KOPT-K1 (cell line): ENCODE measurements around the gene MCL1.
"Not testable (repeated sequence)": the region's sequence is repeated elsewhere in the genome, so short reads cannot be mapped to it uniquely, and the experiment has no call there.

Experiments used
- H3K27ac ChIP-seq: fragments of 200-600 bp; sonication (generic); 2 replicates; pipeline ENCODE4 v1.5.1; 2016; ENCODE audit warnings: antibody characterized with exemption, mild to moderate bottlenecking, low read depth, low read length; ENCODE audit not compliant: poor library complexity, severe bottlenecking
- H3K36me3 ChIP-seq: fragments of 200-600 bp; sonication (generic); 2 replicates; pipeline ENCODE4 v1.5.1; 2017; ENCODE audit warnings: antibody characterized with exemption, mild to moderate bottlenecking, low read length, moderate library complexity; ENCODE audit not compliant: insufficient read depth
- H3K9me3 ChIP-seq: fragments of 200-600 bp; sonication (generic); 2 replicates; pipeline ENCODE4 v1.5.1; 2017; ENCODE audit warnings: antibody characterized with exemption, low read length, mild to moderate bottlenecking; ENCODE audit not compliant: insufficient read depth, poor library complexity, severe bottlenecking

The MCL1 gene

DNA sequence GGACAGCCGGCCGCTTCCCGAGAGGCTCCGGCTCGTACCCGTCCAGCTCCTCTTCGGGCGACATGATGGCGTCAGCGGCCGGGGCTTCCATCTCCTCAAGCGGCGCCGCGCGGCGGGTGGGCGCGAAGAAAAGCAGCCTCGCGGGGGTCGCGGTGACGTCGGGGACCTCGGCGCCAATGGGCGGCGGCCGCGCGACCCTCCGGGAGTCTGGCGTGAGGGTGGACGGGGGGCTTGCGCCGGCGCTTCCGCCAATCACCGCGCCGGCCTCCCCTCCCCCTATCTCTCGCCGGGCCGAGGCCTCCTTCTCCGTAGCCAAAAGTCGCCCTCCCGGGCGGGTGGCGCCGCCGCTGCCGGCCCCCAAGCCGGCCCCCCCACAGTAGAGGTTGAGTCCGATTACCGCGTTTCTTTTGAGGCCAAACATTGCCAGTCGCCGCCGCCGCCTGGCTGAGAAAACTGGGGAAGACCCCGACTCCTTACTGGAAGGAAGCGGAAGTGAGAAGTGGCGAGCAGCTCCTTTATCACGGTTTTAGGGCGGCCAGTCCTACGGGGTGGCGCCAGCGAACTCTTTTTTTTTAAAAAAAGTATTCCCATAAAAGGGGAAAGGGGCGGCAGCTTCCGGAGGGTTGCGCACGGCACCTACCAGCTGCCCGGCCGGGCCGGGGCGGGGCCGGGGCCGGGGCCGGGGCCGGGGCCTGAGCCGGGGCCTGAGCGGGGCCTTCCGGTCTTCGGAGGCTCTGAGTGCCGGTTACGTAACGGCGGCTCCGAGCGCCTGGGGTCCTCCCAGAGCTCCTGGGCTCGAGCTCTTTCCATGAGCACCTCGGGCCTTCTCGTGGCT lies at the start of gene MCL1:
MCL1 (minus strand) TSS at position 501 of the 835 bp plus-strand sequence; CDS start at position 421, 80 bp downstream.
- Histone ChIP-seq H3K27ac (peak within 1 kb of the TSS; percentile 94), H3K9me3 (no peaks in the 10 kb centered on the region), H3K36me3 (peaks cover 45% of the 10 kb centered on the region)

DNA sequence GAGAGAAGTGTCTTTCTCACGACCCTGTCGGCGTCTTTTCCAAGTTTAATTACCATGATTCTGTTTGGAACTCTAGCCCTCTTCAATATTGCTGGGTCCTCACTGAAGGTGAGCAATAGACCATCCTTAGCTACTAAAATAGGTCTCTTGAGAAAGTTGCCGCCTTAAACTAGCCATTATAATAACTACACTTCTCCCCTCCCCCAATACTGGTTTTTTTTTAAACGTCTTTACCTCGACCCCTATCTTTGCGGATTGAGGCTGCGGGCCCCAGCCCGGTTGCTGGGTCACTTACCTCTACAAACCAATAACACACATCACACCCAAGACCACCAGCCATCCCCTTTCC lies 49.3 kb upstream of the MCL1 start:
- Histone ChIP-seq H3K9me3 (no peaks in the 10 kb centered on the region), H3K27ac (peak overlapping the region; percentile 83), H3K36me3 (peaks cover 40% of the 10 kb centered on the region)

DNA sequence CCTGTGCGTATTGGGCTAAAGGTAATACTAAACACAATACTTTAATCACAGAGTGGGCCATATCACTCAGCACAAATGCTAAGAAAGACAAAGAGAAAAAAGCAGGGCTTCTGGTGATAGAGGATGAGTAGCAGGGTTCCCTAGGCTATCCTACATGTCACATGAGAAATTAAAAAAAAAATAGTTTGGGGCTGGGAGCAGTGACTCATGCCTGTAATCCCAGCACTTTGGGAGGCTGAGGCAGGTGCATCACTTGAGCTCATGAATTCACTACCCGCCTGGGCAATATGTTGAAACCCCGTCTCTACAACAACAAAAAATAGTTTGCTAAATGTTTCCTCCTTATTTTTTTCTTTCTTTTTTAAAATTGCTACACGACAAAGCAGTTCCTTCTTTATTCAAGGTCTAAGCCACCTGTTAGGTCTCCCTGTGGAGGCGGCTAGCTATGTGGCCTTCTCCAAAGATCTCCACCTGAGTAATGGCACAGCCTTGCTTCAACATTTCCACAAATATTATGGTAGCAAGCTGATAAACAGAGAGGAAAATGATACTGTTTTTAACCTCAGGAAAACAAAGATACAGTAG lies 48.5 kb upstream of the MCL1 start:
- Histone ChIP-seq H3K27ac (peak overlapping the region; percentile 83), H3K36me3 (peaks cover 48% of the 10 kb centered on the region), H3K9me3 (no peaks in the 10 kb centered on the region)

DNA sequence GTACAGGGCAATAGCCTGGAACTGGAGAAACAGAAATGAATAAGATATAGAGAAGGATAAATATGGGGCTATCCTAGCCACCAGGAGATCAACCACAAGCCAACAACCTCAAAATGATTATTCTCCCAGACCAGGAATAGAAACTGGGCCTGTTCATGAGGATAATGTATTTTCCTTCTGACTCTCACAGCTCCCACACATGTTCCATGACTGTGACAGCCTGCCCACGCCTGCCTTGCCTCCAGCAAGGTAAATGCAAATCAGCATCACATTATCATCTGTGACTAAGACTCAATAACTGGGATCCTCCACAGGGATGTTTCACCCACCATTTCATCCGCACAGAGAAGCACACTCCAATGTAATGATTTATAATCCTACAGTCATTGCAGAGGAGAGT lies 46.7 kb upstream of the MCL1 start:
- Histone ChIP-seq H3K36me3 (peaks cover 65% of the 10 kb centered on the region), H3K9me3 (no peaks in the 10 kb centered on the region), H3K27ac (no peak overlapping the region)

DNA sequence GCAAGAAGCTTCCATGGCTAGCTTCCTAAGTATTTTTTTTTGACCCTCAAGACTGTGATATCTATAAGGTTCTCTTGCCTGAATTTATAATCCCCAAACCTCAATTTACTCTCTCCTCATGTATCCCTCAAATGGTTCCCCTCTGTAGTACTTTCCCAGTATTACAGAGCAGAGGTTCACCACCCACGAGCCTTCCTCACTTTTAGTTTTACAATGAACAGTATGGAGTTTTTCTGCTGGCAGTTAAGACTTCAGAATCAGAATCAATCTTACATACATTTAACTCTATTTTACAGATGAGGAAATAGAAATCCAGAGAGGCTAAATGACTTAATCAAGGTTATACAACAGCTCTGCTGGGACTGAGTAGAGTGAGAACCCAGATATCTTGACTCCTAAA lies 45.1 kb upstream of the MCL1 start:
- not testable (repeated sequence) for H3K27ac ChIP-seq, H3K9me3 ChIP-seq
- peaks cover 81% of the 10 kb centered on the region for H3K36me3 ChIP-seq

DNA sequence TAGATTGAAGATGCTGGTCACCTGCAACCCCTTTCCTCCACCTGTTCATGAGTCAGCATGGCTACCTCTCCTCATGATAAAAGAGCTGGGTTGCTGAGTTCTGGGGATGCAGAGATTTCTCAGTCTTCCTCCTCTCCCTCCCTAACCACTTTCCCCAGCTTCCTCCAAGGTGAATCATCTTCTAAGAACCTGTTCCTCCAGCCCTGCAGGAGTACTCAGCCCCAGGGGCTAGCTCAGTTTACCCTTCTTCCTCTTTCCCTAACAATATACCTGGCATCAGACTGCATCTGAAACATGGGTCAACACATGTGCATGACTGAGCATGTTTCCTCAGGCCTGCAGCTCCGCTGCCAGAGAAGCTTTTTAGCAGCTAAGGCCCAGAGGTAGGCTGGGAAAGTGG lies 44.7 kb upstream of the MCL1 start:
- H3K9me3 ChIP-seq, H3K27ac ChIP-seq: not testable (repeated sequence)
- peaks cover 85% of the 10 kb centered on the region for H3K36me3 ChIP-seq

DNA sequence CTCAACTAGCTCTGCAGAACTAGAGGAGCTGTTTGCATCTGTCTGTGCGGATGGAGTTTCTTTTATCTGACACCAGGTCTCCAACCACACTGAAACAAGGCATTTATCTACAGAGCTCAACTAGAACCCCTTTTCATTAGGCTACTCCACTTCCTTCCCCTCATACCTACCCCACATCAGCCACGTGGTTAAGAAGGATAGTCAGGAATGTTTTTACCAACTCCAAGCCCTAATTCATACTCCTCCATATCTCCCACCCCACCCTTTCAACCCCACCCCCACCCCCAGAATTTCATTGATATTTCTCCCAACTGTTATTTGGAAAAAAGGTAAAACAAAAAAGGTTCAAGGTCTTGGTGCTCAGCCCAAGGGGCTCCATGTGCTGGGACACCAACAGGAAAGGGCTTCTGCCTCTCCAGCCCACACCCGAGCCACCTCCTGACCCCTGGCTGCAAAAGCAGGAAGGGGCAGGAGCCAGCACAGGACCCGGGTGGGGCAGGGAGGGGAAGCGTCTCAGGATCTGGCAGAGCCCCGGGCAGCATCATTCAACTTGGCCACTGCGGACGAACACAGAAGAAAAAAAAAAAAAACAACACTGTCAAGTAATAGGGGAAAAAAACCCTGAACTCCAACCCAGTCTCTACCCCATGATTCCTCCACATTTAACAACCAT lies 43.0 kb upstream of the MCL1 start:
- peaks cover 99% of the 10 kb centered on the region for H3K36me3 ChIP-seq
- no peak overlapping the region for H3K27ac ChIP-seq
- no peaks in the 10 kb centered on the region for H3K9me3 ChIP-seq

DNA sequence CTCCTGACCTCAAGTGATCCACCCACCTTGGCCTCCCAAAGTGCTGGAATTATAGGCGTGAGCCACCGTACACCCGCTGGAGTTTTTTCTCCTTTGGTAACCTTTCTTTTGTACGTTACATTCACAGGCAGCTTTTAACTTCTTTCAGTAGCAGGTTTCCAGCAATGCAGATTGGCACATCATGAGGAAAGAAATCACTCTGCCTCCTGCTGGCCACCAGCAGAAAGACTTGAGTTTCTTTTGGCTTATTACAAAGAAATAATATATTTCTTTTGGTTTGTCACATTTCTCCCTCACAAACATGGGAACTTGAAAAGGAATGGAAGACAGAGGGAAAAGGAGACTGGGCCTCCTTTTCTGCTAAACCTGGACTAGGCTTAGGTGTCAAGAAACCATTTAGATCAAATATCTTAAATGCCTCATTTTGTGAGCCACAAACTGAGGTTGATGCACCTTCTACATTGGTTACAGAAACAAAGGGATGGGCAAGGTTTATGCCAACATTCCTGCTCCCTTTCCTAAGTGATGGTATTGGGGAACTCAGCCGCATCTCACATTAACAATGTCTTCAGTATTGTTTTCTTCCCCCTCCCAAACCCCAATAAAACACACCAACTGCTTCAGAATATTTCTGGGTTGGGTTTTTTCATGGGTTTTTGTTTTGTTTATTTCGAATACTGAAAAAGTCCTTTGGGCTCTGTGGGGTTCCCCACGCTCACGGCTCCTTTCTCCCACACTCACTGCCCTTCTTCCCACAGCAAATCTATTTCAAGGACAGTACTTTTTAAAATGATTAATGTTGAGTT lies 42.3 kb upstream of the MCL1 start:
- Histone ChIP-seq H3K36me3 (peaks cover 99% of the 10 kb centered on the region), H3K9me3 (no peaks in the 10 kb centered on the region), H3K27ac (no peak overlapping the region)

DNA sequence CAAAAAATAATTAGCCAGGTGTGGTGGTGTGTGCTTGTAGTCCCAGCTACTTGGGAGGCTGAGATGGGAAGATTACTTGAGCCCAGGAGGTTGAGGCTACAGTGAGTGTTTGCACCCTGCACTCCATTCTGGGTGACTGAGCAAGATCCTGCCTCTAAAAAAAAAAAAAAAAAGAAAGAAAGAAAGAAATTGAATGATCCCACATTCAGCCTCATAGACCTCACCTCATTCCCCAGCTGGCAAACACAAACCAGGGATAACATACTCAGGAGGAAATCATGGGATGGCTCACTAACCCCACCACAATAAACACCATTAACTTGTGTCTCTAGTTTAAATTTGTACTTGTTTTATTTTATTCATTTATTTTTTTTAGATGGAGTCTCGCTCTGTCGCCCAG lies 41.5 kb upstream of the MCL1 start:
- H3K36me3 ChIP-seq = peaks cover 98% of the 10 kb centered on the region
- H3K27ac ChIP-seq = no peak overlapping the region
- no peaks in the 10 kb centered on the region for H3K9me3 ChIP-seq

DNA sequence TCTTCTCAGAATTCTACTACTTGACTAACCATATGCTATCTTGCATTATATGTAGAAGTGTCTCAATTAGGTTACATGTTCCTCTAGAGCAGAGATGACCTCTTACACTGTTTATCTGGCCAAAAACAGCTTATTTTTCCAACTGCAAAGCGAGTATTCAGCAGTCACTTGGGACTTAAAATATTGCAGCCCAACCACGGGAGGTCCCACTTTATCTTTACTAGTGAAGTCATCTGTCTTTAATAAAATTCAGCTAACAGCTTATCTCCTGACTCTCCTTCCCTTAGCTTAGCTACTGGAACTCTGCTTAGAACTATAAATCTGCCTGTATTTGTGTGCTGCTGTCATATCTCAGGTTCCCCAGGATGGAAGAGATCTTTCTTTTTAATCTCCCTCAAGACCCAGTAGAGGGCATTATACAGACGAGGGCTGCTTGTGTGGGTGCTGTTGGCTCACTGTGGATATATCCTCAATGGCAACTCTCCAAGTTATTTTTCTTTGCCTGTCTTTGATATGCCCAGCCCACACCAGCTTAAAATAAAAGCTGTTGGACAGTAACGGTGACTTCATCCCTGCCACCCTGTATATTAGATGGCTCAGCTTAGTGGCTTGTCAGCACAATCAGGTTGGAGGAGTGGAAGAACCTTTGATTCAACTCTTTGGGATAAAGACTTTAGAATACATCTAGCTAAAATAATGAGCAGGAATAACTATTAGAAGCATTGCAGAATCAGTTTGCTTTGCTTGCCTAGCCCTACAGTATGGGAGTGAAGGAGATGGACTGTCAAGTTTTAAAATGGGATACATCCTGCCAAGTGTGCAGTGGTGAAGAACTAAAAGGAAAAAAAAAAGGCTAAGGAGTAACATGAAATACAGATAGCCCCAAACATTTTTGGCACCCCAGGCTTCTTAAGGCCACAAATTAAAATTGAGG lies 40.4 kb upstream of the MCL1 start:
- Histone ChIP-seq H3K27ac (no peak overlapping the region), H3K36me3 (peaks cover 97% of the 10 kb centered on the region)

DNA sequence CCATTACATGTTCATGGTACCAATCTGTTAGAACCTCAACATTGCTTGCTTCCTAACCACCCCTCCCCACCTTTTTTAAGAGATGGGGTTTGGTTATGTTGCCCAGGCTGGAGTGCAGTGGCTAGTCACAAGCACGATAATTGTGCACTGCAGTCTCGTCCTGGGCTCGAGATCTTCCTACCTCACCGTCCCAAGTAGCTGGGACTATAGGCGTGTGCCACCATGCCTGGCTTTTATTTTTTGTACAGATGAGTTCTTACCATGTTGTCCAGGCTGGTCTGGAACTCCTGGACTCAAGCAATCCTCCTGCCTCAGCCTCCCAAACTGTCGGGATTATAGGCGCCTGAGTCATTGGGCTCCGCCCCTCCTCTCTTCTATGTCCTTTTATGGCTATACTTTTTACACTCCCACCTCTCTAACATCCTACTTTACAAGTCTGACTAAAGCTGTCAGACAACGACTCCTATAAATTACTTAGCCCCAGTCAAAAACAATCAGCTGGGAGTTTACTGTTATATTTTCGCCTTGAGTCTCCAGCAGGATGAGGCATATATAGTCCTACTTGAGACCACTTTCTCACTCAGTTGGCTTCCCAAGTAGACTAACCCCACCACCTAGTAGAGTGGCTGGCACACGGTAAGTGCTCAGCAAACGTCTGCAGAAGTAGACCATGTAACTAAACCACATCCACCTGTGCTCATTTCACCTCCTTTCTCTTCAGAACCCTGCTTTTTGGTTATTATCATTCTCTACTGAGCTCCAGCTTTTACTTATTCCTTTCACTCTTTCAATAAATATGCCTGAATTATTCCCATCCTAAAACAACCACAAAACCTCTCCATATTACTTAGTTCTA lies 36.2 kb upstream of the MCL1 start:
- Histone ChIP-seq H3K27ac (no peak overlapping the region), H3K36me3 (peaks cover 82% of the 10 kb centered on the region), H3K9me3 (no peaks in the 10 kb centered on the region)

More for the DNA sequence above, 40.4 kb upstream of the MCL1 start:
- H3K9me3 ChIP-seq = no peaks in the 10 kb centered on the region

DNA sequence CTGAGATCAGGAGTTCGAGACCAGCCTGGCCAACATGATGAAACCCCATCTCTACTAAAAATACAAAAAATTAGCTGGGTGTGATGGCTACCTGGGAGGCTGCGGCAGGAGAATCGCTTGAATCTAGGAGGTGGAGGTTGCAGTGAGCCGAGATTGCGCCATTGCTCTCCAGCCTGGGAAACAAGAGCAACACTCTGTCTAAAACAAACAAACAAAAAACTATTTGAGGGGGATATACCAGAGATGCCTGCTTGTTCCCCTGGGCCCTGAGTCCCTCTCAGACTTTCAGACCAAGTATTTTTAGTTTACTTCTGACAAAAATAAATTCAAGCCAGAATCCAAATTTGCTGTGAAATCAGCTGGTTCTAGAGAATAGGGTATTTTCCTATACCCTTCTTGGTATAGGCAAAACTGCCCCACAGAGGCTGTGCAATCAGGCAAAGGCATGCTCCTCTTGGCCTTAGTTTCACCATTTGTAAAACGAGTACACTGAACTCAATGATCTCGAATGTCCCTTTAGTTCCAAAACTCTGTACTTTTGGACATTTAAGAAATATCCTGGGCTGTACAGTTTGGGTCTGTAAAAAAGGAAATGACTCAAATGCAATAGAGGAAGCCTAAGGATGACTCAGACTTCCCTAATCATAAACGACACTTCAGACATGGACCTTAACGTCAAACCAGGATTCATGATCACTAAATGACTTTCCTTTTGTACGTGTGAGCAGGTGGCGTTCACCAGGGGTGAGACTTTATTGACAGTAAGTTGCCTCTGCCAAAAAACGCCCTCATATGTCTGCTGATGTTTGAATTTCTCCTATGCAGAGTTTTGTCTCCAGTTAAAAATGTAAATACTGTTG lies 33.9 kb upstream of the MCL1 start:
- H3K36me3 ChIP-seq = peaks cover 59% of the 10 kb centered on the region
- no peak overlapping the region for H3K27ac ChIP-seq
- H3K9me3 ChIP-seq = no peaks in the 10 kb centered on the region

DNA sequence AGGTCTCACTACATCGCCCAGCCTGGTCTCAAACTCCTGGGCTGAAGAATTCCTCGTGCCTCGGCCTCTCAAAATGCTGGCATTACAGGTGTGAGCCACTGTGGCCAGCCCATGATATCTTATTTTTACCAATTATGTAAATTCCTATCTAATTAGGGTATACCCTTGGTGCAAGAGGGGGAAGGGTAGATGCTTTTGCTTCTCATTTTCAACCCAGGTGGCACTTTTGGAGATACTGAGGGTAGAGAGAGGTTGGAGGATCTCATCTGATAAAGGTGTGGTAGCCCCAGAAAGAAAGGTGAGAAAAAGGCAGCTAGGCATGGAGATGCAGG lies 32.6 kb upstream of the MCL1 start:
- no peaks in the 10 kb centered on the region for H3K9me3 ChIP-seq
- peaks cover 46% of the 10 kb centered on the region for H3K36me3 ChIP-seq
- H3K27ac ChIP-seq = no peak overlapping the region
